ENCODE data around the gene PIBF1. TPM values are rescaled to one million over a fixed set of nuclear protein-coding genes. Genes with fewer than 3 reads are reported as not detected.

The PIBF1 gene
- total and polyA plus RNA-seq, 2 of the 4 experiments (the other 2 are of a cell fraction), result 5.1 to 13.3 TPM

GRCh38 chr13:73065665-73066340, 283.9 kb downstream of the PIBF1 start:
- Histone ChIP-seq H3K4me2 (ENCODE audit: low read depth, low read length) (no peak overlapping the region), H2AK5ac (ENCODE audit: low read depth, low read length) (no peak overlapping the region), H2BK5ac (ENCODE audit: low read depth, low read length, poor library complexity, severe bottlenecking) (no peak overlapping the region), H2AK9ac (replicated peaks; ENCODE audit: low read depth, low read length, poor library complexity) (no peak overlapping the region), H4K8ac (ENCODE audit: low read depth in 2 of 2, low read length in 2 of 2) (no peak overlapping the region), H3K9me1 (ENCODE audit: insufficient read depth, low read length) (no peaks in the 10 kb centered on the region), H3K9me3 (ENCODE audit: control insufficient read depth, insufficient read depth, low read length) (no peaks in the 10 kb centered on the region), H3K14ac (replicated peaks; ENCODE audit: low read depth, low read length) (no peak overlapping the region), H2AFZ (replicated peaks; ENCODE audit: low read length, poor library complexity) (no peak overlapping the region), H4K91ac (ENCODE audit: insufficient read depth, low read depth, low read length) (no peak overlapping the region), H3K4ac (ENCODE audit: low read depth, low read length) (no peak overlapping the region), H3K4me1 (ENCODE audit: control insufficient read depth, insufficient read depth, low read length) (peaks cover 6% of the 10 kb centered on the region), H3K23ac (ENCODE audit: low read depth, low read length) (no peak overlapping the region), H3K27me3 (ENCODE audit: control insufficient read depth, insufficient read depth, low read length) (no peaks in the 10 kb centered on the region), H3K9ac (ENCODE audit: low read depth, low read length) (no peak overlapping the region), H3K36me3 (ENCODE audit: control insufficient read depth, insufficient read depth, low read length) (peaks cover 5% of the 10 kb centered on the region), H3K56ac (ENCODE audit: extremely low read depth, insufficient read depth, low read length) (no peak overlapping the region), H2BK120ac (ENCODE audit: low read depth, low read length) (no peak overlapping the region), H4K5ac (ENCODE audit: low read depth, low read length) (no peak overlapping the region), H3K18ac (ENCODE audit: low read depth, low read length) (no peak overlapping the region), H3K79me1 (ENCODE audit: low read depth in 1 of 2, low read length in 2 of 2) (peaks cover 25 to 28% of the 10 kb centered on the region in 2 experiments), H2BK15ac (ENCODE audit: low read depth, low read length) (no peak overlapping the region), H3K4me3 (ENCODE audit: insufficient read depth, low read depth, low read length) (no peak overlapping the region), H3K27ac (ENCODE audit: insufficient read depth, low read length) (no peak overlapping the region), H2BK20ac (ENCODE audit: low read depth, low read length) (no peak overlapping the region), H4K20me1 (ENCODE audit: insufficient read depth, low read length) (no peaks in the 10 kb centered on the region)
- POLR2A ChIA-PET (ENCODE audit: unreplicated experiment), result no interaction called here
- intact Hi-C loops (cut with micrococcal nuclease), result no loop called here
- CTCF ChIA-PET, result no interaction called here
- BruUV-seq (replicated peaks), result no TSS peak
- 100% methylated on average over 1 of the region's 7 CpGs; no CpG with 5 or more reads in 1 of the 2 experiments for WGBS, 2 experiments (ENCODE audit: extremely low coverage in 2 of 2, insufficient read length in 1 of 2)
- in situ Hi-C loops (cut with MboI; ENCODE audit: low sequenced_read_pairs), result no loop called here
- TF ChIP-seq CHD1 (IDR thresholded peaks at IDR 0.05; ENCODE audit: low read depth, low read length), result no peak
- no peak for TF ChIP-seq CEBPB (IDR thresholded peaks at IDR 0.05; ENCODE audit: low read depth, low read length)
- TF ChIP-seq RFX5 (IDR thresholded peaks at IDR 0.05; ENCODE audit: low read depth, low read length), result no peak
- TF ChIP-seq MAFK (IDR thresholded peaks at IDR 0.05; ENCODE audit: low read depth, low read length), result no peak
- TF ChIP-seq USF2 (IDR thresholded peaks at IDR 0.05; ENCODE audit: low read depth, low read length), result no peak
- TF ChIP-seq FOS (IDR thresholded peaks at IDR 0.05; ENCODE audit: low read depth, low read length), result no peak
- no peak for TF ChIP-seq MXI1 (IDR thresholded peaks at IDR 0.05; ENCODE audit: borderline replicate concordance, low read depth, low read length)
- TF ChIP-seq SMC3 (IDR thresholded peaks at IDR 0.05; ENCODE audit: low read depth, low read length), result no peak
- TF ChIP-seq RCOR1 (IDR thresholded peaks at IDR 0.05; ENCODE audit: insufficient replicate concordance, low read length), result no peak
- no peak for TF ChIP-seq BHLHE40 (IDR thresholded peaks at IDR 0.05; ENCODE audit: low read depth, low read length)
- dilution Hi-C loops (cut with HindIII; ENCODE audit: low sequenced_read_pairs, unreplicated experiment), result no loop called here
- ATAC-seq (ENCODE audit: low read depth) (no peak), DNase-seq (no peak)

Data from IMR-90 (cell line).